Kidney glomerular epithelial cell (primary cell): ENCODE measurements around the gene USH1G.
A peak's percentile ranks its signal among the peaks of the same experiment; 100 is the strongest.
"Not testable (repeated sequence)": the region's sequence is repeated elsewhere in the genome, so short reads cannot be mapped to it uniquely, and the experiment has no call there.

ENCODE experiments used
- DNase-seq: peaks from one replicate; lab custom pipeline; 2025; lab: John Stamatoyannopoulos, UW

The USH1G gene

DNA sequence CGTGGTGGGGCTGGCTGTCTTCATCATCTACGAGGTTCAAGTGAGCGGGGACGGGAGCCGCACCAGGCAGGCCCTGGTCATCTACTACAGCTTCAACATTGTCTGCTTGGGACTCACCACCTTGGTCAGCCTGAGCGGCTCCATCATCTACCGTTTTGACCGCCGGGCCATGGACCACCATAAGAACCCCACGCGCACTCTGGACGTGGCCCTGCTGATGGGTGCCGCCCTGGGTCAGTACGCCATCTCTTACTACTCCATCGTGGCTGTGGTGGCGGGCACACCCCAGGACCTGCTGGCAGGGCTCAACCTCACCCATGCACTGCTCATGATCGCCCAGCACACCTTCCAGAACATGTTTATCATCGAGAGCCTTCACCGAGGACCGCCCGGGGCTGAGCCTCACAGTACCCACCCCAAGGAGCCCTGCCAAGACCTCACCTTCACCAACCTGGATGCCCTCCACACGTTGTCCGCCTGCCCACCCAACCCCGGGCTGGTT is 7.5 kb upstream of the USH1G start:
- no peak for DNase-seq

DNA sequence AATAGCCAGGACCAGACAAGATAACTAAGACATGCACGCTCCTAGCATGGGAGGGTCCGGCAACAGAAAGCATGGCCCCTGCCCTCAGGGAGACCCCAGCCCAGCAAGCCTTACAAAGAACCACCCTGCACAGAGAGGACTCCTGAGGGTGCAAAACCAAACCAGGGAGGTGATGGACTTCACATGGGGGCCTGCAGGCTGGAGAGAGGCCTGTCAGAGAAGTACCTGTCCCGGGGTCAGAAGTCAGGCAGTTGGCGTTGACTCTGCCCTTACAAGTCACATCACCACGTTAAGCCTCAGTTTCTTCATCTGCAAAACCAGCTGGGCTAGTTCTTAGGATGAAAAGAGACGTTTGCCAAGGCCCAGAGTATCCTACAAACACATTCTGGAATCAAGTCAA is 5.7 kb upstream of the USH1G start:
- no peak for DNase-seq

DNA sequence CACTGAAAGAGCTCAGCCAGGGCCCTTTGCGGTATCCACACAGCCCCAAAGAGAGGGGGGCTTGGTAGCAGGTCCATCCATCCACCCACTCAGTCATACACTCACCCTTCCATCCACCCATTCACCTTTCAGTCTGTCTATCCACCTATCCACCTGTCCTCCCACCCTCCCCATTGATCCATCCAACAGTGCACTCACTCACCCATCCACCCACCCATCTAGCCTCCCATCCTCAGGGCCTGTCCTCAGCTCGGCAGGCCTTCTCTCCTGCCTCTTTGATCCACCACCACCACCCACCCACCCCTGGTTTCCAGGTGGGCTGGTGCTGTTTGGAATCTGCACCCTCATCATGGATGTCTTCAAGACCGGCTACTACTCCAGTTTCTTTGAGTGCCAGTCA is 2.2 kb upstream of the USH1G start:
- no peak for DNase-seq

DNA sequence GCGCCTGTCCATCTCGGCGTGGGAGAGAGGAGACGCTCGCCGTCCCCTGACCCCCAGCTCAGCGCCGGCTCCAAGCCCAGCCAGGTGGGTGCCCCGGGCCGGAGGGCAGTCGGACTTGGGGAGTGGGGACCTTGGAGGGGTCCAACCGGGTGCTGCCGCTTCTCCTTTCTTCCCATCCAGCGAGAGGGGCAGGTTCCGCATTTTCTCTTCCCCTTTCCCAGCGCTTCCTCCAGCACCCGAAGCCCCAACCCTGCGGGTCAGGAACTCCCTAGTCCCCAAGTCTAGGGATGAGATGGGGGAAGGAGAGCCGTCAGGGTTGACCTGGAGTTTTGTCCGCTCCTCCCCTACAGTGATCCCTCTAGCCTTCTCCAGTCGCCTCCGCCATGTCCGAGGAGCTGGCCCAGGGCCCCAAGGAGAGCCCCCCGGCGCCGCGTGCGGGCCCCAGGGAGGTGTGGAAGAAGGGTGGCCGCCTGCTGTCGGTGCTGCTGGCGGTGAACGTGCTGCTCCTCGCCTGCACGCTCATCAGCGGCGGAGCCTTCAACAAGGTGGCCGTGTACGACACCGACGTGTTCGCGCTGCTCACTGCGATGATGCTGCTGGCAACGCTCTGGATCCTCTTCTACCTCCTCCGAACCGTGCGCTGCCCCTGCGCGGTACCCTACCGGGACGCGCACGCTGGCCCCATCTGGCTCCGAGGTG is 1.3 kb upstream of the USH1G start, which contains the start of gene OTOP2:
Gene OTOP2 (plus strand): TSS at position 24 of the 699 bp plus-strand sequence. CDS start 360 bp downstream, at position 384.
- no peak for DNase-seq

DNA sequence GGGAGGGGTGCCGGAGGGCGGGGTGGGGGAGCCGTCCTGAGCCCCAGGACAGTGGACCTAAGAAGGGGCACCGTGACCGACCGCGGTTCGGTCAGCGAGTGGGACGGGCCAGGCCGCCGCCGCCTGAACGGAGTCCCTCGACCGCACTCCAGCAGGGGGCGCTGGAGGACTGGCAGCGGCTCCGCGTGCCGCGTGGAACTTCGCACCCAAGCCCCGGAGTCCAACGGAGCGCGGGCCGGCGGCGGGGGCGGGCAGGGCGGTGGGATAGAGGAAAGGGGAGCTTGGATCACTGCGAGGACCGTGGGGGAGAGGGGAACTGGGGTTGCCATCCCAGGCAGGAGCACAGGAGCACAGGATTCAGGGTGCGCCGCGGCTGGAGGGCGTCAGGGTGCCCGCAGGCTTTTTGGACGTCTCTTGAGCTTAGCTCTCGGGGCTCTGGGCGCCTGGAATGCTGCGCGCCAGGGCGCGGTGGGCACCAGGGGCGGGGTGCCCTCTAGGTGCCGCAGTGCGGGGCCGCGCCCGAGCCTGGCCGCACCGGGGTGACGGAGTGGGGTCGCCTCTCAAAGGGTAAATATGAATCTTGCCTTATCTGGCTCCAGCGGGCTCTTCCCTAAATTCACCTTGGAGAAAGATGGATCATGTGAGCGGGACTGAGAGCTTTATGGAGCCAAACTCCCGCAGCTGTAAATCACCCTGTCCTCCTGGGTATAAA is 639 bp upstream of the USH1G start:
- DNase-seq, result peak; percentile 11

DNA sequence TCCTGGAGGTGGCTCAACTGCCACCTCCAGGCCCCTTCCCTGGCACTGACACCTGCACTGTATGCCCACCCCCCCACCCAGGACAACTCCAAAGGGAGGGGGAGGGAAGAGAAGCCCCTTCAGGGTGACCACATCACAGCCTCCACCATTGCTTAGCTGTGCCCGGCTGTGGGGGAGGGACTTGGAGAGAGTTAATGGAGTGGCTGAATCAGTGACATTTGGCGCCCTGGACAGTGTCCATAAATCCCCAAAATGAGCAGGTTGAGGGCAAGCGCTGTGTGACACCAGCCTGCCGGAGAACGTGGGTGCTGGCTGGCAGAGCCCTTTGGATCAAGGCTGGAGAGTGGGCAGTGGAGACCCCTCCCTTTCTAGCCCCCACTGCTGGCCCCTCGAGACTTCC is 883 bp downstream of the USH1G start:
- no peak for DNase-seq

DNA sequence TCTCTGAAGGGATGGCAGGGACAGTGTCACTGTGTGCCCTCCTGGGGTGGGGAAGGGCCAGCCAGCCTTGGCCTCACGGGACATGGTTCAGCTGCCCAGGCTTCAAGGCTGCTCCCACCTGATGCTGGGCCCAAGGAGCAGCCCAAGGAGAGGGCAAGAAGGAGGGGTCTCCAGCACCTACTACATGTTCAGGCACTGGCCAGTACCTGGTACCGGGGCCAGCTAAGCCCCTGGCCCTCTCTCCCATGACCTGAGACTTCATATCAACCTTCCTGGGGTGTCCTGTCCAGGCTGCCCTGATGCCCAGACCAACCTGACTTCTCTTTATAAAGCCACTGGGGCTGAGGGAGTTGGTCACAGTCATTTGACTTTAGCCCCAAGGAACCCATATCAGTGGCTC is 1.3 kb downstream of the USH1G start:
- no peak for DNase-seq

DNA sequence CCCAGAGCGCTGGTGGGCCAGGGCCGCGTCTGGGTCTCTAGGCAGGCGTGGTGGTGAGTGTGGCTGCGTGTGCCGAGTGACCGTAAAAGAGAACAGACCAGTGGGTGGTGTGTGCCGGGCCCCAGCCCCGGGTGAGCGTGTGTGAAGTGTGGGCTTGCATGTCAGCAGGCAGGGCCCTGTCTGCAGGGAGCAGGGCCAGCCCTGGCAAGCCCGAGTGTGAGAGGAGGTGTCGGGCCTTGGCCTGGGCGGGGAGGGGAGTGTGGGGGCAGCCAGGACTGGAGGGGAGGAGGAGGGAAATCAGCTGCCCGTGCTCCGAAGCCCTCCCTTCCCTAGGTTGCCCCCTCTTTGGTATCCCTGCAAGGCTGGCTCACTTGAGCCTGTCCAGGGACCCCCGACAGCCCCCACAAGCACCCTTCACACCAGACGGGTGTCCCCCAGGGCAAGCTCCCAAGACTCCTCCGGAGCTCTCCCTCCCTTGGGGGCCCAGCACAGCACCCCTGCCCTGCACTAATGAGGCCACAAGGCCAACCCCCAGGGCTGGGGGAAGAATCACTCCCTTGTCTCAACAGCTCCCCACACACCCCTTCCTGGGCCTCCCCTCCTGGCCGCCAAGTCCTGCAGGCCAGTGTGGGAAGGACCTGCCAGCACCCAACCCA is 1.9 kb downstream of the USH1G start:
- DNase-seq, result no peak

DNA sequence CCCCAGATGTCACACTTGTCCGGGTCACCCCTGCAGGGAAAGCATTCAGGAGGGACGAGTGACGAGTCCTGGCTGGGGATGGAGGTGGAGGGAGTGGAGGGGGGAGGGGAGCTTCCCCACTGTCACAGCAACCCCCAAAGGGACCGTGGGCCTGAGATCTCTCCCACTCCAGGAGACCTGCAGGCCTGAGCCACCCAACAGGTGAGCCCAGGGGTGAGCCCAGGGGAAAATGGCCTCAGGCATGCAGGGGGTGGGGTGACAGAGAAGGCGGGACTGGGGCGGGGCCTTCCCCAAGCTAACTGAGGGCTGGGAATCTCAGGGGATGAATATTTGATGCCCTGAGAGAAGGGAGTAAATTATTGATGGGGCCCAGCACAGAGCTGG is 2.4 kb downstream of the USH1G start:
- DNase-seq, result no peak

DNA sequence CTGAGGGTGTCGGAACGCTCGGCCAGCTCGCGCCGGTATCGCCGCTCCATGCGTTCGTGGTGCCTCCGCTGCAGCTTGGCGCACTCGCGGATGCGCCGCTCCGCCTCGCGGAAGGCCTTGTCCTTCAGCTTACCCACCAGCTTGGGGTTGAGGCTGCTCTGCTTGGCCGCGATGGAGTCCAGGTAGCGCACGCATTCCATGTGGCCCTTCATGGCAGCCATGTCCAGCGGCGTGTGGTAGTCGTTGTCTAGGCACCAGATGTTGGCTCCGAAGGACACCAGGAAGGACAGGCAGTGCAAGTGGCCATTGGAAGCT is 2.8 kb downstream of the USH1G start:
- DNase-seq, result no peak

DNA sequence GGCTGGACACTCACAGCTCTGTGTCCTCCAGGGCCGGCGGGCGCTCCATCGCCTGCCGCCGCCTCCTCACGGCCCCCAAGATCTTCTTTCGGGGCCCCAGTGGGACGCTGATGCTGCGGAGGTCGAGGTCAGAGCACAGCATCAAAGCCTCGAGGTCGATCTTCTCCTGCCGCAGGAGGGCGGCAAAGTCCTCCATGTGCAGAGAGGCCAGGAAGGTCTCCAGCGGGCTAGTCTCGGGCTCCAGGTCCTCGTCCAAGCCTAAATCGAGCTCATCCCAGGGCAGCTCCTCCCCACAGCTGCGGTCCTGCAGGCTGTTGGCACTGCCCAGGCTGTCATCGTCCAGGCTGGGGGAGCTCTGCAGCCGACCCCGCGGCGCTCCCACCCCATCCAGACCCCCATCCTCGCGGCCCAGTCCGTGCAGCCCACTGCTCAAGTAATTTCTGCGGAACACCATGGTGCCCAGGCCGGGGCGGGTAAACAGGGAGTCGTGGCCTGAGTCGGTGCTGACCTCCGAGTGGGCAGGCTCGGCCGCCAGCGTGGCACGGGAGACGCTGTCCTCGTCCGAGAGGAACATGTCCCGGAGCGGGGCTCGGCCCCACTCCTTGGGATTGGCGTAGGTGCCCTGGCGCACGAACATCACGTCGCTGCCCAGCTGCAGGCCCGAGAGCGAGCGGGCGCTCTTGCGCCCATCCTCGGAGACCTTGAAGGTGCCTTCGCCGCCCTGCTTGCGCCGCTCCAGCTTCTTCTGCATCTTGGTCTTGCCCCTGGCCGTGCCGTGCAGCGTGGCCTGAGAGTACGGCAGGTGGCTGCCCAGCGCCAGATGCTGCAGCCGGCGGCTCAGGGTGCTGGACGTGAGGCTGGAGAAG is 3.4 kb downstream of the USH1G start:
- no peak for DNase-seq

DNA sequence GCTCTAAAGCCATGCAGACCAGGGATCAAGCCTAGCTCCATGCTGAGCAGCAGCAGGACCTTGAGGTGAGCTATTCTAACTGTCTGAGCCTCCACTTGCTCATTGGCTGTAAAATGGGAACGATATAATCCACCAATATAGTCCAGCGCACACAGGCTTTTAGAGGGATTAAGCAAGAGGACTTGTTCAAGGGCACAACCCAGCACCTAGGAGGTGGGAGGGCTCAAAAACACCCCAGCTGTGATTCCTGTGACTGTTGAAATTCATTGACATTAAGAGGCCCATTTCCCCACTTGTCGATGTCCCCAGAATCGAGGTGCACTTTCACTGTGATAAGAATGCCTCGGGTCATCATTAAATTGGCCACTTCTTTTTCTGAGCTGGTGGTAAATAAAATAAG is 4.1 kb downstream of the USH1G start:
- no peak for DNase-seq

DNA sequence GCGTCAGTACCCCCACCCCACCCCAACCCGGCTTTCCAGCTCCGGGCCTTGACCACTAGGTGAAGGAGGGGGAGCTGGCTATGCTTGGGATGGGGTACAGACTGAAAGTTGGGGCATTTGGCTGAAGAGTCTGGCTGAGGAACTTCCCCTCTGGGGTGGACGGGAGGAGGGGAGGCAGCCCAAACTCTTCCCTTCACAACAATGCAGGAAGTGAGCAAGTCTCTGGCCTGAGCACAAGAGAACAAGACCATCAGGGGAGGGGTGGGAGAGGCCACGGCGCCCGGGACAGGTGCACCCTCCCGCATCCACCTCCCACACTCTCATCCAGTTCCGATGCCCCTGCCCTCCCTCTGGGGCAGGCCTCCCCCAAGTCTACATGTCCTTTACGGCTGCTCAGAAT is 5.6 kb downstream of the USH1G start:
- DNase-seq, result no peak

DNA sequence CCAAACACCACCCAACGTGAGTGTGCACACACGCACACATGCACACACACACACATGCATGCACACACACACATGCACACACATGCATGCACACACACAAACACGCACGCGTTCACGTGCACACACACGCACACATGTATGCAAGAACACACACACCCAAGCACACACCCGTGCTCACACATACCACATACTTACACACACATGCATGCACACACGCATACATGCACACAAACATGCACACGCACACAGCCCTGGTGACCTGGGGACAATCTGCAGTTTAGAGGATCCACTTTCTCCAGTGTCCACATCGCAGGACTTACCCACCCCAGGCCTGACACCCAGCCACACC is 6.2 kb downstream of the USH1G start:
- no peak for DNase-seq

DNA sequence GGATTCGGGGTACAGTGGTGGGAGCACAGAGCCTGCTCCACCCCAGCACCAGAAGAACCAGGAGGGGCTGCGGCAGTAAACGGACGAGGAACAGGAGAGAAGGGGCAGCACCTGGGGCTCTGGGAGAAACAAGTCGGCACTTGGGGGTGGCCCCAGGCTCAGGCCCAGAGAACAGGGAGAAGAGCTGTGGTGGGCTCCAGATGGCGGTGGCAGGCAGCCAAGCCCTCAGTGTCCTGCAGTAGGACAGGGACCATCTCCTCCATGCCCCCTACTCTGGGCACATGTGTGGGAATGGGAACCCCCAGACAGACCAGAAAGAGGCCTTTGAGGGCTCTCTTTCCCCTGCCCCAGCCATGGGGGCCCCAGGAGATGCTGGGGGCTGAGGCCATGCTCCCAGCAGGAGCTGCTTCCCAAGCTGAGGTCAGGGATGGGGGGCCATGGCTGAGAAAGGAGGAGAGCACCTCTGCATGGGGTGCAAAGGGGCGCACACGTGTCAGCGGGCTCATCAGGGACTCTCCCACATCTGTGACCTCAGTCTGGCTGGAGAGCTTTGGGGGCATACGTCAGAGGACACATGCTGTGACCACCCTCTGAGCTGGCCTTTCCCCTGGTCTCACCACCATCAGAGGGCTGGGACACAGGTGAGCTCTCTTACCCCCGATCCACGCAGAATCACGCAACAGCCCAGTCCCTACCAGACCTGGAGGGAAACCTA is 6.8 kb downstream of the USH1G start:
- no peak for DNase-seq

DNA sequence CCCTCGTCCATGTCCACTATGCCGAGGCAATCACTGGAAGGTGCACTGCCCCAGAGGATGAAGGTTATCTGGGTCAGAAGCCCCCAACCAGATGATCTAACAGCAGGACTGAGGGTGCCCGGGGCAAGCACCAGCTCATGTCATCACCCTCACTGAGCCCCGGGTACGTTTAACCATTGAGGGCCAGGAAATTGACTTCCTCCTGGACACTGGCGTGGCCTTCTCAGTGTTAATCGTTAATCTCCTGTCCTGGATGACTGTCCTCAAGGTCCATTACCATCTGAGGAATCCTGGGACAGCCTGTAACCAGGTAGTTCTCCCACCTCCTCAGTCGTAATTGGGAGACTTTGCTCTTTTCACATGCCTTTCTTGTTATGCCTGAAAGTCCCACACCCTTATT is 11.6 kb downstream of the USH1G start:
- not testable (repeated sequence) for DNase-seq

DNA sequence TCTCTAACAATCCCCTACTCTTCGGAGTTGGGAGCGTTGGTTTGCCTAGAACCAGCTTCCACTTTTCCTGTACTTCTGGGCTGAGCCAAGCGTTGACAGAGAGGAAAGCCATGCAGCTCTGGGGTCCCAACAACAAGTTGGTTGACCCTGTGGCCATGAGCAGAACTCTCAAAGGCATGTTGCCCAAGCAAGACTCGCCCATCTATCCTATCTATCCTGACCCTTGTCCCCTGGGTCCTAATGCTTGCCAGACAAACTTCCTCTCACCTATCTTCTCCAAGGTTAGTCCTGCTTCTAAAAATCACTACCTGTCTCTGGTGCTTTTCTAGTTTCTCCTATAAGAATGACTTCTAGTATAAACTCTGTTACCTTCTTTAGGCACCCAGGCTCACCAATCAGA is 14.0 kb downstream of the USH1G start:
- DNase-seq, result not testable (repeated sequence)

DNA sequence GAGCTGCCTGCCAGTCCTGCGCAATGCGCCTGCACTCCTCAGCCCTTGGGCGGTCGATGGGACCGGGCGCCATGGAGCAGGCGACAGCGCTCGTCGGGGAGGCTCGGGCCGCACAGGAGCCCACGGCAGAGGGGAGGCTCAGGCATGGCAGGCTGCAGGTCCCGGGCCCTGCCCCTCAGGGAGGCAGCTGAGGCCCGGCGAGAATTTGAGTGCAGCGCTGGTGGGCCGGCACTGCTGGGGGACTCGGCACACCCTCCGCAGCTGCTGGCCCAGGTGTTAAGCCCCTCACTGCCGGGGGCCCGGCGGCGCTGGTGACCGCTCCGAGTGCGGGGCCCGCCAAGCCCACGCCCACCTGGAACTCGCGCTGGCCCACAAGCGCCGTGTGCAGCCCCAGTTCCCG is 16.0 kb downstream of the USH1G start:
- no peak for DNase-seq

DNA sequence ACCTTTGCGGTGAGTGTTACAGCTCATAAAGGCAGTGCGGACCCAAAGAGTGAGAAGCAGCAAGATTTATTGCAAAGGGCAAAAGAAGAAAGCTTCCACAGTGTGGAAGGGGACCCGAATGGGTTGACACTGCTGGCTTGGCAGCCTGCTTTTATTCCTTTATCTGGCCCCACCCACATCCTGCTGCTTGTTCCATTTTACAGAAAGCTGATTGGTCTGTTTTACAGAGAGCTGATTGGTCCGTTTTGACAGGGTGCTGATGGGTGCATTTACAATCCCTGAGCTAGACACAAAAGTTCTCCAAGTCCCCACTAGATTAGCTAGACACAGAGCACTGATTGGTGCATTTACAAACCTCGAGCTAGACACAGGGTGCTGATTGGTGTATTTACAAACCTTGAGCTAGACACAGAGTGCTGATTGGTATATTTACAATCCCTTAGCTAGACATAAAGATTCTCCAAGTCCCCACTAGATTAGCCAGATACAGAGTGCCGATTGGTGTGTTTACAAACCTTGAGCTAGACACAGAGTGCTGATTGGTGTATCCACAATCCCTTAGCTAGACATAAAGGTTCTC is 16.8 kb downstream of the USH1G start:
- DNase-seq, result not testable (repeated sequence)

DNA sequence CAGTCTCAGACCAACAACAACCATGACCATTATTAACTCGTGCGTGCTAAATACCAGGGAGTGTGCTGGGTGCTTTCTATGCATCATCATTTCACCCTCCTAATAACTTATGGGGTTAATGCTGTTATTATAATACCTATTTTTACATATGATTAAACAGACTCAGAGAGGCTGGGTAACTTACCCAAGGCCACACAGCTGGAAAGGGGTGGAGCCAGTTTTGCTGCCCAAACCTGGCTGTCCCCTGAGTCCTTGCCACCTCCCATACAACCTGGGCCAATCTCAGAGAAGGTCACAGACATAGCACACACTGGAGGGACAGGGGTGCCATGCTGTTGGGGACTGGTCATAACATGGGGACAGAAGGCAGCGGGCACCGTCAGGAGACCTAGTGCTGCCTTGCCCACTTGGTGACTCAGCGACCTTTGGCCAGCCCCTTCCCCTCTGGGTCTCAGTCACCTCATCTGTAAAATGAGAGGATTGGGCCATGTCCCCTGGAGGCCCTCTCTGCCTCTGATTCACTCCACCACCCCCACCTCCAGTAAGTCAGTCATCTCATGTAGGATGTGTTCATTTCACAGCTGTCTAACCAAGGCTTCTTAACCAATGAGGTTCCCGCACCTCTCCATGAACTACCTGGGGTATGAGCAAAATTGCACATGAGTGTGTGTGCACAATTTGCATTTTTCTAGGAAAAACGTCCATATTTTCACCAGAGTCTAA is 18.2 kb downstream of the USH1G start:
- no peak for DNase-seq

DNA sequence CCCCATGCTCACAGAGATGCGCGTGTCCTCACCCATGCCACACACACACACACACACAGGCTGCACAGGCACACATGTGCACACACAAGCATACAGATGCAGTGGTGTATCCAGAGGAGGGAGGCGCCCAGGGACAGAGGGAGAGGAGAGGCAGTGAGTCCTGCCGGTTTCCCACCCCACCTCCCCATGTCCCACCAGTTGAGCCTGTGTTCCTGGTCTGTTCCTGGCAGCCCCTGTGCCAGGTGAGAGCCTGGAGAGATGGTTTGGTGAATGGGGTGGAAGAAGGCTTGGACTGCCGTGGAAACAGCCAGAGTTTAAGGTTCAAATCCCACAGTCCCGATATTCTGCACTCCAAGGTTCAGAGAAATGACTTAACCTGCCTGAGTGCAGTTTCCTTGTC is 19.4 kb downstream of the USH1G start:
- DNase-seq, result no peak
